SK-N-MC (cell line): ENCODE results near the gene SERINC4.
"Not testable (repeated sequence)": the region's sequence is repeated elsewhere in the genome, so short reads cannot be mapped to it uniquely, and the experiment has no call there.

Source experiments
- DNase-seq: peaks from one replicate; pipeline ENCODE4 v3.0.0-alpha.2; 2011; ENCODE audit warnings: low read depth, low spot score
- H3K27ac ChIP-seq: fragments of 200-600 bp; sonication (generic); 2 replicates; pipeline ENCODE4 v1.5.1; 2016; ENCODE audit warnings: mixed run types
- H3K36me3 ChIP-seq: fragments of 200-600 bp; sonication (generic); 2 replicates; pipeline ENCODE4 v1.6.1; 2017; ENCODE audit warnings: antibody characterized with exemption, low read length, mixed read lengths; ENCODE audit not compliant: insufficient read depth
- H3K4me3 ChIP-seq: fragments of 200-600 bp; sonication (generic); 2 replicates; pipeline ENCODE4 v1.5.1; 2016
- H3K9ac ChIP-seq: fragments of 200-600 bp; sonication (generic); 2 replicates; pipeline ENCODE4 v1.8.0; 2017; ENCODE audit warnings: mixed run types, mixed read lengths; ENCODE audit not compliant: insufficient read length
- H3K9me3 ChIP-seq: fragments of 200-600 bp; sonication (generic); 2 replicates; pipeline ENCODE4 v1.6.1; 2017; ENCODE audit warnings: low read depth, mild to moderate bottlenecking, antibody characterized with exemption, low read length, moderate library complexity, mixed read lengths
- EZH2 ChIP-seq: fragments of 200-600 bp; sonication (generic); IDR thresholded peaks from one replicate; pipeline ENCODE4 v1.6.1; 2017; ENCODE audit warnings: antibody characterized with exemption
- FOXP2 ChIP-seq: optimal IDR thresholded peaks from 2 replicates; pipeline ENCODE3; 2011; ENCODE audit warnings: mild to moderate bottlenecking, moderate library complexity; ENCODE audit not compliant: insufficient read depth; ENCODE audit errors: extremely low read length, control extremely low read depth
- POLR2AphosphoS5 ChIP-seq: IDR thresholded peaks from 2 replicates; pipeline ENCODE4 v1.6.1; 2012; ENCODE audit warnings: mild to moderate bottlenecking, low read depth, low read length, borderline replicate concordance

The SERINC4 gene

DNA sequence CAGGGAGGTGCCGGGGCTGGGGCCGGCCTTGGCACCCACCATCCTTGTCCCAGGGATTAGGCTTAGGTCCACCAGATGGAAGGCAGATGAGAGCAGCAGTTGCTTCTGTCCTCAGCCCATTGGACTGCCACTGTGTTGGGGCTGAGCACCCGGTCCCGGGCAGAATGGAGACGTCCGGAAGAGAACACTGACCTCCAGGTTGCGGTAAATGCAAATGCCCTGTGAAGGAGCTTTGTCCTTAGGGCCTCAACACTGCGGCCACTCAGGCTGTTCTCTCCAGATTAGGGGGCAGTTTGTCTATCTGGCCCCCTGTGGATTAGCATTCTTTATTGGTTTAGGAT is at the start of gene SERINC4:
Gene SERINC4, minus strand, starts transcription at position 276 of the 341 bp plus-strand sequence. Its CDS starts 234 bp downstream, at position 42.
- no peak for DNase-seq
- H3K27ac ChIP-seq = peak within 1 kb of the TSS; percentile 65
- TF ChIP-seq EZH2 (no peak), FOXP2 (no peak), POLR2AphosphoS5 (no peak)
- peak within 1 kb of the TSS; percentile 98 for H3K4me3 ChIP-seq
- H3K36me3 ChIP-seq = peaks cover 76% of the 10 kb centered on the region
- peak within 1 kb of the TSS; percentile 91 for H3K9ac ChIP-seq
- H3K9me3 ChIP-seq = no peaks in the 10 kb centered on the region

DNA sequence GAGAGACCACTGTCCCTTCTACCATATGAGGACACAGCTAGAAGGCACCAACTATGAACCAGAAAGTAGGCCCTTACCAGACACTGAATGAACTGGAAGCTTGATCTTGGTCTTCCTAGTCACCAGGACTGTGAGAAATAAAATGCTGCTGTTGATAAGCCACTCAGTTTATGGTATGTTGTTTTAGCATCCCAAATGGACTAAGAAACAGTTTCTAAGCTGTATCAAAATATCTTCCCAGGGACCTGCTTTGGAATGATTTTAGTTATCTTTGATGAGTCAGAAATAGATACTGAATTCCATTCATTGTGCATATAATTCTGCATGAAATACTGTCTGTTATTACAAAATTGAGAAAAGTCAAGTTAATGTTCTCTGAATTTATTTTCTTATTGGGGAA is 45.4 kb upstream of the SERINC4 start:
- peaks cover 70% of the 10 kb centered on the region for H3K36me3 ChIP-seq
- H3K27ac ChIP-seq = no peak overlapping the region
- DNase-seq = no peak
- TF ChIP-seq EZH2 (no peak), POLR2AphosphoS5 (no peak), FOXP2 (no peak)
- H3K9ac ChIP-seq = no peak overlapping the region
- no peak overlapping the region for H3K4me3 ChIP-seq
- no peaks in the 10 kb centered on the region for H3K9me3 ChIP-seq

DNA sequence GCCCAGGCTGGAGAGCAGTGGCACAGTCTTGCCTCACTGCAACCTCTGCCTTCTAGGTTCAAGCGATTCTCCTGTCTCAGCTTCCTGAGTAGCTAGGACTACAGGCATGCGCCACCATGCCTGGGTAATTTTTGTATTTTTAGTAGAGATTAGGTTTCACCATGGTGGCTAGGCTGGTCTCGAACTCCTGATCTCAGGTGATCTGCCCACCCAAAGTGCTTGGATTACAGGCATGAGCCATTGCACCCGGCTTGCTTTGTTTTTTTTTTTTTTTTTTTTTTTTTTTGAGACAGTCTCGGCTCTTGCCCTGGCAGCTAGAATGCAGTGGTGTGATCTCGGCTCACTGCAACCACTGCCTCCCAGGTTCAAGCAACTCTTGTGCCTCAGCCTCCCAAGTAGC is 32.5 kb upstream of the SERINC4 start:
- not testable (repeated sequence) for DNase-seq, H3K27ac ChIP-seq, H3K9ac ChIP-seq, H3K4me3 ChIP-seq, H3K9me3 ChIP-seq
- H3K36me3 ChIP-seq = peaks cover 76% of the 10 kb centered on the region

DNA sequence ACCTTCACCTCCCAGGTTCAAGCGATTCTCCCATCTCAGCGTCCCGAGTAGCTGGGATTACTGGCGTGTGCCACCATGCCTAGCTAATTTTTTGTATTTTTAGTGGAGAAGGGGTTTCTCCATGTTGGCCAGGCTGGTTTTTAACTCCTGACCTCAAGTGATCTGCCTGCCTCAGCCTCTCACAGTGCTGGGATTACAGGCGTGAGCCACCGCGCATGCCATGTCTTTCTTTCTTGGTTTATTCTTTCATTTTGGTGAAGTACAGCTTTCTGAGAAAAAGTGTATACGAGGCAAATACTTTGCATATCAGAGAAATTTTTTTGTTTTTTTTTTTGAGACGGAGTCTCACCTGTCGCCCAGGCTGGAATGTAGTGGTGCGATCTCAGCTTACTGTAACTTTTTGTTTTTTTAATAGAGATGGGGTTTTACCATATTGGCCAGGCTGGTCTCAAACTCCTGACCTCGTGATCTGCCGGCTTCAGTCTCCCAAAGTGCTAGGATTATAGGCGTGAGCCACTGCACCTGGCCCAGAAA is 31.6 kb upstream of the SERINC4 start:
- H3K9me3 ChIP-seq, H3K4me3 ChIP-seq: not testable (repeated sequence)
- H3K36me3 ChIP-seq = peaks cover 67% of the 10 kb centered on the region

DNA sequence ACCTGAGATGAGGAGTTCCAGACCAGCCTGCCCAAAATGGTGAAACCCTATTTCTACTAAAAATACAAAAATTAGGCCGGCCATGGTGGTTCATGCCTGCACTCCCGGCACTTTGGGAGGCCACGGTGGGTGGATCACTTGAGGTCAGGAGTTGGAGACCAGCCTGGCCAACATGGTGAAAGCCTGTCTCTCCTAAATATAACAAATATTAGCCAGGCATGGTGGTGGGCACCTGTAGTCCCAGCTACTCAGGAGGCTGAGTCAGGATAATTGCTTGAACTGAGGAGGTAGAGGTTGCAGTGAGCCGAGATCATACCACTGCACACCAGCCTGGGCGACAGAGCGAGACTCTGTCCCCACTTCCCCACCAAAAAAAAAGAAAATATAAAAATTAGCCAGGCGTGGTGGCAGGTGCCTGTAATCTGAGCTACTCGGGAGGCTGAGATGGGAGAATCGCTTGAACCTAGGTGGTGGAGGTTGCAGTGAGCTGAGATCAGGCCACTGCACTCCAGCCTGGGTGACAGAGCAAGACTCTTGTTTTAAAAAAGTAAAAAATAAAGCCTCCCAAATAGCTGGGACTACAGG is 30.8 kb upstream of the SERINC4 start:
- not testable (repeated sequence) for DNase-seq, H3K9ac ChIP-seq, H3K9me3 ChIP-seq, H3K4me3 ChIP-seq, H3K27ac ChIP-seq
- peaks cover 59% of the 10 kb centered on the region for H3K36me3 ChIP-seq

More for the DNA sequence above, 31.6 kb upstream of the SERINC4 start:
- DNase-seq, H3K27ac ChIP-seq, H3K9ac ChIP-seq: not testable (repeated sequence)

DNA sequence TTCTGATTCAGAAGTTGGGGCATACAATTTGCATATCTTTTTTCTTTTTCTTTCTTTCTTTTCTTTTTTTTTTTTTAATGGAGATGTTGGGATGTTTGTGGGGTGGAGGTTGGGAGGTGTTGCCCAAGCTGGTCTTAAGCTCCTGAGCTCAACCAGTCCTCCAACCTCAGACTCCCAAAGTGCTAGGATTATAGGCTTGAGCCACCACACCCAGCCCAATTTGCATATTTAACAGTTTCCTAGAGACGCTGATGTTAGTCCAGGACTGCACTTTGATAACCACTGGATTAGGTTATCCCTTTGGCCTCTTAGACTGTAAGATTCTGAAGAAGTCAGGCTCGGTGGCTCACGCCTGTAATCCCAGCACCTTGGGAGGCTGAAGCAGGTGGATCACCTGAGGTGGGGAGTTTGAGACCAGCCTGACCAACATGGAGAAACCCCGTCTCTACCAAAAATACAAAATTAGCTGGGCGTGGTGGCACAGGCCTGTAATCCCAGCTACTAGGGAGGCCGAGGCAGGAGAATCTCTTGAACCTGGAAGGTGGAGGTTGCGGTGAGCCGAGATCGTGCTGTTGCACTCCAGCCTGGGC is 30.0 kb upstream of the SERINC4 start:
- not testable (repeated sequence) for H3K4me3 ChIP-seq, H3K27ac ChIP-seq

DNA sequence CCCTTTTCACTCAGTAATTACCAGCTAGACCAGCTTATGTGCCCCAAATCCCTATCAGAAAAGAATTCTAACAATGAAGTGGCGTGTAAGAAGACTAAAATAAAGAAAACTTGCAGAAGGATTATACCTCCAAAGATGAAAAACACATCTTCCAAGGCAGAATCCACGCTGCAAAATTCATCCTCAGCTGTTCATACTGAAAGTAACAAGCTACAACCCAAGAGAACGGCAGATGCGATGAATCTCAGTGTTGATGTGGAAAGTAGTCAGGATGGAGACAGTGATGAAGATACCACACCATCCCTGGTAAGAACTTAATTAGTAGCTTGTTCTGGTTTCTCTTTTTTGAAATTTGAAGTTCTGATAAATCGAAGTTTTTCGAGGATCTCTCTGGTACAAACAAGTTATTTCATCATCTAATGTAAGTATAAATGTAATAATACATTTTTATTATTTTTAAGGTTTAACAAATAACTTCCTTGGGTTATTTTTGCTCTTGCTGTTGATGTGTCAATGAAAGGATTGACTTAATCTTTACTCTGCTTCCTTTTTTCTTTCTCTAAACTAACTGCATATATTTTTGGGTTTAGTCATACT is 28.1 kb upstream of the SERINC4 start:
- peaks cover 40% of the 10 kb centered on the region for H3K36me3 ChIP-seq
- no peak for DNase-seq
- no peak for TF ChIP-seq POLR2AphosphoS5
- TF ChIP-seq FOXP2 = no peak
- TF ChIP-seq EZH2 = no peak
- H3K27ac ChIP-seq = peak overlapping the region; percentile 35
- no peaks in the 10 kb centered on the region for H3K9me3 ChIP-seq
- H3K9ac ChIP-seq = peak overlapping the region; percentile 92
- H3K4me3 ChIP-seq = peak overlapping the region; percentile 81

More for the DNA sequence above, 30.0 kb upstream of the SERINC4 start:
- not testable (repeated sequence) for H3K9me3 ChIP-seq, DNase-seq, H3K9ac ChIP-seq
- H3K36me3 ChIP-seq = peaks cover 53% of the 10 kb centered on the region

DNA sequence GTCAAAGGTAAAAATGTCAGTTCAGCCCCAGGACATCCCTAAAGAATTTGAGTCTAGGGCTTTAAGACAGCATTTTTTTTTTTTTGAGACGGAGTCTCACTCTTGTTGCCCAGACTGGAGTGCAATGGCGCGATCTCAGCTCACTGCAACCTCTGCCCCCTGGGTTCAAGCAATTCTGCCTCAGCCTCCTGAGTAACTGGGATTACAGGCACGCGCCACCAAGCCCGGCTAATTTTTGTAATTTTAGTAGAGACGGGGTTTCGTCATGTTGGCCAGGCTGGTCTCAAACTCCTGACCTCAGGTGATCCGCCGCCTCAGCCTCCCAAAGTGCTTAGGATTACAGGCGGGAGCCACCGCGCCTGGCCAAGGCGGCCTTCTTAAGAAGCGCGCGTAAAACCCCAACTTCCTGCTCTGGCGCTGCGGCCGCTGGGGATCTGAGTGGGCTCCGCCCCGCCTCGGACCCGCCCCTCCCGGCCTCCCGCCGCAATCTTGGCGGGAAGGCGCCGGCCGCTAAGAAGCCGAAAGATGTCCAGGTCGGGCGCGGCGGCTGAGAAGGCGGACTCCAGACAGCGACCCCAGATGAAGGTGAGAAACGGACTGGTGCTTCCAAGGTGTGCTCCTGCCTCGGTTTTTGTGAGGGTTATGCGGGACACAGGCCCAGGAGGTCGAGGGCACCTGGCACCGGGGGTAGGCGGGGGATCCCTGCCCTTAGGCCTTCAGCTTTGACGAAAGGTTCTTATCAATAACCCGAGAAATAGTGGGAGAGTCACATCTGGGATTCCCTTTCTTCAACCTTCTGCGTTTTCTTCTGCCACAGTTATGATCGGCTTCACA is 26.7 kb upstream of the SERINC4 start, which contains the start of gene WDR76:
Gene WDR76, plus strand, starts transcription at position 495 of the 834 bp plus-strand sequence. Its CDS starts 31 bp downstream, at position 526.
- Histone ChIP-seq H3K27ac (peak within 1 kb of the TSS; percentile 35; the same call in 1 of the 2 replicates), H3K36me3 (peaks cover 32% of the 10 kb centered on the region), H3K4me3 (peak within 1 kb of the TSS; percentile 81), H3K9me3 (no peaks in the 10 kb centered on the region), H3K9ac (peak within 1 kb of the TSS; percentile 92)
- TF ChIP-seq FOXP2 = no peak
- TF ChIP-seq POLR2AphosphoS5 = peak; percentile 77
- TF ChIP-seq EZH2 = no peak
- no peak for DNase-seq
